COLO829 (cell line): Measurements from ENCODE around the gene KCNA5.

Source experiments
- DNase-seq: peaks from one replicate; pipeline ENCODE4 v3.0.0; 2012; ENCODE audit warnings: low spot score

Gene KCNA5

DNA sequence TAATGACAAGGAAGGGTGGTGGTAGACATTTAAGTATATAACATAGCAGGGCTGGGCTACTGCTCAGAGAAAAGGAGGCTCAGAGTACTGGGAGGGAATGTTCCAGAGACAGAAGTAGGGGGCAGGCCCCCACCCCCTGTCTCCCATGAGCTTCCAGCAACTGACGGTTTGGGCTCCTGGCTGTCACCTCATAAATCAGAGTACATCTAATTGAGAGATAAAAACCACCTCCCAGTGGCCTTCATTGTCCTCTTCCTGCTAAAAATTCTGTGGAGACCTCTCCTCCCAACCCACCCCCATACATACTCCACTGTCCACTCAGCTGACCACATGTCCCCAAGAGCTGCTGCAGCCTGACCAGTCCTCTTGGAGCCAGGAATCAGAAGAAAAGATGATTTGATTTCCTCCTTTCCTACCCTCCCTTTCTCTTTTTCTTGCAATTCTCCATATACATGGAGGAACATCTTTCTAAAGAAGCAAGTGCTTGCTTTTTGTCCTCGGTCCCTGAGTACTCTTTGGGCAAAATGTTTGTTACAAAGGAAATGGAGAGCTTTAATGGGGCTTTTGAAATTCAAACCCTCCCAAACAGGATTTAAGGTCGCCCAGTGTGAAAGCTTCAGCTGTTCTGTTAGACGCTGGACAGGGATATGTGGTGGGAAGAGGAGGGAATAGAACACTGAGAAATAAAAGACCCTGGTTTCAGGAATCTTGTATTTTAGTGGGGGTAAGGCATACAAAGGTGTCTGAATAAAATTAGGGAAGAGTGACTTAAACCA is 16.4 kb upstream of the KCNA5 start:
- no peak for DNase-seq

DNA sequence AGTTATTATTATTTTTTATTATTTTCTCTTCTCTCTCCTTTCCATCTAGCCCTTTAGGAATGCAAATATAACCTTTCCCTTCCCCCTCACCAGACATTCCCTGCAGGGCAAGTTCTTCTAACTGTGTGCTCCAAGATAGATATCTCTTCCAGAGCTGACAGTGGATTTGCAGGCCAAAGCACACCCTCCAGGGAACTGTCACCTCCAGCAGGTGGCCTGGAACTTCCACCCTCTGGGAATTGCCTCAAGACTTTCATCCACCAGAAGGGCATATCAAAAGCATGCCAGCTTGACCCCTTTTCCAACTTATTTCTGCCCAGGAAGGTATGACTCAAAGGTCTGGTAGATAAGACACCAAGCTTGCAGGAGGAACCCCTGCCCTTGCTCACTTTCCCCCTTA is 13.6 kb upstream of the KCNA5 start:
- no peak for DNase-seq

DNA sequence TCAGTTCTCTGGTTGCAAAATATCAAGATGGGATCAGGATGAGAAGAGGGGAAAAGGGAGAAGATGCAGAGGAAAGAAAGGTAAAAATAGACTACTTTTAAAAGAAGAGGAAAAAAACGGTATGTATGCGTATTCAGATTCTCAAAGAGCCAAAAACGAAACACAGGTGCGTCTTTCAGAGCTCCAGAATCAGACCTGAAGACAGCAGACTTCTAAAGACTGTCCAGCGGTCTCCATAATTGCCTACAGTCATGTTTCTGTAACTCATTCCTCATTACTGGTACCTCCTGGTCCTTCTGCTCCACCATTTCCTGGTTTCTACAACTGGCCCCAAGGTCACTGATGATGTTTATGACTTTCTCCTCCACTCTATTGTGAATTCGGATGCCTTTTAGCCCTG is 12.4 kb upstream of the KCNA5 start:
- no peak for DNase-seq

DNA sequence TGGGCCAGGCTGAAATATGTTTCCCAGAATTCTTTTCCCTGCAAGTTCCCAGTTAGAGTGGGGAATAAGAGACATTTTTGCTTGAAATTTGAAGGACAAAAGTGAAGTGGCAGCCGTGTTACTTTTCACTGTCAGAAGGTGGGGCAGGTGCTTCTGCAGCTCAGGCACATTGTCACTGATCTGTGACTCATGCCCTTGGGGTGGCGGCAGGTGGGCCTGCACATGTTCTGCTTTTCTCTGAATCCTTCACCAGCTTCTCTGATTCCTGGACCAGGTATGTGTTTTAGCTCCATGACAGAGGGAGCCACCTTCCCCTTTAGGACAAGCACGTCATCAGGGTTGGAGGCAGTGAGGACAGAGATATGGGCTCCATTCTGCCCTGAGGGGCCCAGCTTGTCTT is 11.7 kb upstream of the KCNA5 start:
- DNase-seq = no peak

DNA sequence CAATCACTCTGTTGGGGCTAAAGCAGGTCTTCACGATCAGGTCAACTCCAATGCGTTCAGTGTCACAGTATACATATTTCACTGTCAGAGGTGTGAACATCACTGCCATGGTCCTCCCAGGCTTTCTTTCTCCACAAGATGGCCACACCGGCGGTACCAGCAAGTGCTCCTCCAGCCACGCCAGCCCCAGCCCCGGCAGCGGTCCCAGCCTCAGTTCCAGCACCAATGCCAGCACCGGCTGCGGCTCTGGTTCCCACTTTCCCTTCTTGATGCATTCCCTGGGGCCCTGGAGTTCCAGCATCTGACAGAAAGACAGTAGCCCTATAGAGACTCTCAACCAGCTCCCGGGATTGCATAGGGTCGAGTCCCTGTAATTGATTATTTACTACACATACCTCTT is 10.9 kb upstream of the KCNA5 start:
- DNase-seq = no peak

DNA sequence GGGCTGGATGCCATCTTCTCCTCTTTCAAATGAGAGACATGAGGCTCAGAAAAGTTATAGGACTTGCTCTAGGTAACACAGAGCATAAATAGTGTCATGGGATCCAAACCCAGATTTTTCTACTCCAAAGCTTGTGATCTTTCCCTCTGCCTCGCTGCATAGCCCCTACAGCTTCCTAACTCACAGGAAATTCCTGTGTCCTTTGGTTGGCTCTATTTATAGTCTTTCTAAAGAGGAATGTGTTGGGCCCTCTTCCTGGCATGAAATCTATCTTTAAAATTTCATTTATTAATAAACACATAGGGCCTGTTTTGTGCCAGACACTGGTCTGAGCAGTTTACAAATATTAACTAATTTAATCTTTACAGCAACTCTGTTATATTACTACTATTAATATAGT is 9.8 kb upstream of the KCNA5 start:
- no peak for DNase-seq

DNA sequence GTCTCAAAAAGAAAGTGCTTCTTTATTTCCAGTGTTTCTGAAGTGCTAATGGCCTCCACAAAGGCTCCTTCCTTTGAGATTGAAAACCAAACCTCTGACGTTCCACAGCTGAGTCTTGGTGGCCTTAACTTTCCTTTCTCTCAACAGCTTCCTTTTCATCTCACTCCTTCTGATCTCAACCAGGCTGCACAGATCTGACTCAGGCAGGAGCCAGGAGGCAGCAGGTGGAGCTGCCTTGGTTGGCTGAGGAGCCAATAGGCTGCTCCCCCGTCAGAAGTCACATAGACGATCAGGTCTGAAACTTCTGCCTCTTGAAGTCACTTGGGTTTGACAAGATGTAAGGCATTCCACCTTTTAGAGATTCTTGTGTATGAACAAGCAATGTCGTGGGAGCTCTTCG is 9.1 kb upstream of the KCNA5 start:
- DNase-seq = no peak

DNA sequence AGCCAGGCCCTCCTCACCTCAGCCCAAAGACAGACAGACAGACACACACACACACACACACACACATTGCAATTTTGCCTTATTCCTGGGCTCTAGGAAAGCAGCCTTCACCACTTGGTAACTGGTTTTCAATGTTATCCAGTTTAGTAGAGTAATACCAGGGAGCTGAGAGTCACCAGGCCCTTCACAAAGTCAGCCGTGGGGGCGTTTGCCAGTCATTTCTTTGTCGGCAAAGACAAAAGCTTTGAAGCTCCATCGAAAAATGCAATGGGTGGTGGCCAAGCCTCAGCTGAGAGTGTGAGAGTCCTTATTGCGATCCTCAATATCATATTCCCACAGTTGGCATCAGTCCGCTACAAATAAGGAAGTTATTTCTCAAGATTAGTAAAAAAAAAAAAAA is 8.1 kb upstream of the KCNA5 start:
- DNase-seq = no peak

DNA sequence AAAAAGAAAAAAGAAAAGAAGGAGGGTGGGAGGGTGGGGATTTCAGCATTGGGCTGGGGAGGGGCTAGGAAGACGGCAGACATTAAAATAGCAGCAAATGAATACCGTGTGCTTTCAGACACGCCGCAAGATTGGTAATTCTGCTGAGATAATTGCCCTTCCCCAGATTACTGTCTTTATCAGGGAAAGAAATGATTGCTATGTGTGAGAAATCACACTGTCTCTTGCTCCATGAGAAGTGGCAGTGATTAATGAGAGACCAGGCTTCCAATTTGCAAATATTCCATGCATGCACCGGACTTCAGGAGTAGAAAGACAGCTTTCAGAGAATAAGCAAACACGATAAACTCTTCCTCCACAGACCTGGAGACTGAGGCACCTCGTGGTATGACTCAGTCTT is 7.6 kb upstream of the KCNA5 start:
- DNase-seq = no peak

DNA sequence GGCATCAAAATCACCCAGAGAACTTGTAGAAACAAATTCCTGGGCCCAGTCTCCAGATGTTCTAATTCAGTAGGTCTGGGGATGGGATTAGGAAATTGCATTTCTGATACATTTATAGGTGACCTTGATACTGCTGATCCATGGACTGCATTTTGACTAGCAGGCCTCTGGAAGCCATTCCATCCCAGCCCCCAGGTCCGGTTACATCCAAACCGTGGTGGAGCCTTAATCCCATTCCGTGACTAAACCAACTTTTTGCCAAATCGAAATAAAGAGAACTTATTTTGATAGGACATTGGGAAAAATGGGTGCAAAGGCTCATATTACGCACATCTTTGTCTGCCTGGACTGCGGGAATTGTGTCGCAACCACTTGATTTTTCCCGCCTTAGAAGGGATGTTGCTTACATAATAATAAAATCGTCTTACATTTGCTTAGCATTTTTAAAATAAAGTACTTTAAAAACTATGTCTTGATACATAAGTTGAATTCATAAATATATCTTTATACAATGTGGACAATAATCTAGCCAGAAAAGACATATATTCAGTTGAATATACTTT is 5.8 kb upstream of the KCNA5 start:
- DNase-seq = no peak

DNA sequence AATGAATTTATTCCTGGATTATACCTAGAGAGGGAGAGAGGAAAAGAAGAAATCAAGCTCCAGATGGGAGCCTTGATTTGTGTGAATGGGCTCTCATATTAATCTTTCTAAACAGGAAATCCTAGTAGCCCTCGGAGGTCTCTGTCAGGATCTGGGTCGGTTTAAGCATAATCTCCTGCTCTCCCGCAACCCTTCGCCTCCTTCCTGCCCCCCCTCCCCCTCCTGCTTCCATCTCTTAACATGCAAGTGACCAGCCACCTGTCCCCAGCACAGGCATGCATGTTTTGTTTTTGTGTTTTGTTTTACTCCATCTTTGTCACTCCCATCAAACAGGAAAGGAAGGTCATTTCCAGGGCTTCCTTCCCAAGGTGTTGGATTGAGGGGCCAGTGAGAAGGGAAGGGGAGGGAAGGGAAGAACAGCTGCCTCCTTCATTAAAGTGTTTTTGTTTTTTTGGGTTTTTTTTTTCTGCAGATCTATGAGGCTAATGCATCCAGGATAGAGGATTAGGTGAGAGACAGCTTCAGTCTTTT is 4.8 kb upstream of the KCNA5 start:
- DNase-seq = no peak

DNA sequence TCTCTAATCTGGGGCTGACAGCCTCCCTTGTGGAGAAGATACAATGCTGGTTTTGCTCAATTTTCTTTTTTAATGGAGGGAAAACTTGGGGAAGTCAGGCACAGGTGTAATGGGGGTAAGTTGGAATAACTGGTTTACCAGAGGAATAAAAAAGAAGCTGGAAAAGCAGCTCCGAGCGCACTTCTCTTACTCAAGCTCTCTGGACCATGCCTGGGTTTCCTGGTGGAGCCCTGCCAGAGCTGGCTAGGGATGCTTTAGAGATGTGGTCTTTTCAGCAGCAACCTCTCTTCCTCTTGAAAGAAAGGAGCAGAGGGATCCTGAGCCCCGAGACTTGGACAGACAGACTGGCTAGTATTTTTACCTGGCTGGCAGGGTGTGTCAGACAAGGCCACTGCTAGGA is 3.9 kb upstream of the KCNA5 start:
- no peak for DNase-seq

DNA sequence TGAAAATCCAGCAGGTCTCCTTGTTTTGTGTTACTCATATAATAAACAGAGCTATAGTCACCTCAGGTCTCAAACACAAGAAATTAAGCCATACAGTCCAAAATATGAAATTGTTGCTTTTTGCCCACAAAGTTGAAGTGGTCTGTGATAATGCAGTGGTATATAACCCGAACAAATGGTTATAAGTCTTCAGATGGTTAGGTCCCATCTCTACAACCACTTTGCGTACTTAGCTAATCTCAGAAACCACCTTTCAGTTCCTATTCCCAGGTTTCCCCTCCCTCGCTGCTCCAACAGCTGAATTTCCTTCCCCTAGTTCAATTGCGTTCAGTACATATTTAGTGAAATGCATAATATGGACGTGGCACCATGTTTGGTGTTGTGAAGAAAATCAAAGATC is 3.3 kb upstream of the KCNA5 start:
- no peak for DNase-seq

DNA sequence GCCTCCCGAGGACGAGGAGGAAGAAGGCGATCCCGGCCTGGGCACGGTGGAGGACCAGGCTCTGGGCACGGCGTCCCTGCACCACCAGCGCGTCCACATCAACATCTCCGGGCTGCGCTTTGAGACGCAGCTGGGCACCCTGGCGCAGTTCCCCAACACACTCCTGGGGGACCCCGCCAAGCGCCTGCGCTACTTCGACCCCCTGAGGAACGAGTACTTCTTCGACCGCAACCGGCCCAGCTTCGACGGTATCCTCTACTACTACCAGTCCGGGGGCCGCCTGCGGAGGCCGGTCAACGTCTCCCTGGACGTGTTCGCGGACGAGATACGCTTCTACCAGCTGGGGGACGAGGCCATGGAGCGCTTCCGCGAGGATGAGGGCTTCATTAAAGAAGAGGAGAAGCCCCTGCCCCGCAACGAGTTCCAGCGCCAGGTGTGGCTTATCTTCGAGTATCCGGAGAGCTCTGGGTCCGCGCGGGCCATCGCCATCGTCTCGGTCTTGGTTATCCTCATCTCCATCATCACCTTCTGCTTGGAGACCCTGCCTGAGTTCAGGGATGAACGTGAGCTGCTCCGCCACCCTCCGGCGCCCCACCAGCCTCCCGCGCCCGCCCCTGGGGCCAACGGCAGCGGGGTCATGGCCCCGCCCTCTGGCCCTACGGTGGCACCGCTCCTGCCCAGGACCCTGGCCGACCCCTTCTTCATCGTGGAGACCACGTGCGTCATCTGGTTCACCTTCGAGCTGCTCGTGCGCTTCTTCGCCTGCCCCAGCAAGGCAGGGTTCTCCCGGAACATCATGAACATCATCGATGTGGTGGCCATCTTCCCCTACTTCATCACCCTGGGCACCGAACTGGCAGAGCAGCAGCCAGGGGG is 979 bp downstream of the KCNA5 start:
- DNase-seq = no peak

DNA sequence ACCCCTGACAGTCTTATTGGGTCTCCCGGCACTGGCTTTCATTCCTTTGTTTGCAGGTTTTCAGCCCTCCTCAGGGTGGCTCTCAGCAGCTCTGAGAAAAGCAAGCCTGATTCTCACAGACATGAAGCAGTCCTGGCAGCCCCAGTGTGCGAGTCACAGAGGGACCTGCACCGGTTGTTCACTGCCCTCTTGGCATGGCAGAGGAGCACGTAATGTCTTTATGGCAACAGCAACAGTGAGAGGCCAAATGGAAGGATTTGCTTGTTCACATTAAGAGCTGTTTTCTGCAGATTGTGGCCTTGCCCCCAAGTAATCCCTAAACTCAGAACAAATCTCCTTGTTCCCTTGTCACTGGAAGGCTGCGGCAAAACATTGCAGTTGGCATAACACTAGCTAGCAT is 3.4 kb downstream of the KCNA5 start:
- no peak for DNase-seq

DNA sequence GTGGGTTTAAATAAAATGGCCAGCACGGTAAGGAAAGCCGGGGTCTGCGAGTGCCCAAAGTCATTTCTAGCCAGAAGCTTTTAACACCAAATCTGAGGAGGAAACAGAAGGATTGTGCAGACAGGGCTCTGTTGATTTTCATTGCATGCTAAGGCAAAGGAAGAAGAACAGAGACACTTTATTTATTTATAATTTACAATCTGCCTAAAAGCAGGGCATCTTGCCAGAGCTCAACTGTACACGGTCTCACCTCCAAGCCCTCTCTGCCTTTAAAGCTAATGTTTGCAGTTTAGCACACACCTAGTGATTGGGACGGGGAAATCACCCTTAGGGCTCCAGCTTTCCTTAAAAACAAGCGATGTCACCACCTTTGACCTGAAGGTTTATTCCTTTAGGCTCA is 4.0 kb downstream of the KCNA5 start:
- no peak for DNase-seq

DNA sequence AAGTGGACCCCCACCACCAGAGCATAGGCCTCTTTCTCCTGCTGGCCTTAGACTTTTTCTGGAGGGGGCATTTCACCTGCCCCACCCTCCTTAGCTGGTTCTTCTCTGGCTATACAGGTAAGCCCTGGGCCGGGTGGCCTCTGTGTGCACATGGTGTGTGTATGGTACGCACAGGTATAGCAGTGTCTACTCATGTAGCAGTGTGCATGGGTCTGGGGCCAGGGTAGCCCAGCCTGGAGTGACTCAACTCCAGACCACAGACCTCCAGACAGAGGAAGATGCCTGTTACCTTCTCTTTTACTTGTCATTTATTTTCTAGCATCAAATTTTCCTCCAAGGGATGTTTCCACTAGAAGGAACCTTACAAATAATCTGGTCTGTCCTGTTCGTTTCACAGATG is 6.9 kb downstream of the KCNA5 start:
- no peak for DNase-seq

DNA sequence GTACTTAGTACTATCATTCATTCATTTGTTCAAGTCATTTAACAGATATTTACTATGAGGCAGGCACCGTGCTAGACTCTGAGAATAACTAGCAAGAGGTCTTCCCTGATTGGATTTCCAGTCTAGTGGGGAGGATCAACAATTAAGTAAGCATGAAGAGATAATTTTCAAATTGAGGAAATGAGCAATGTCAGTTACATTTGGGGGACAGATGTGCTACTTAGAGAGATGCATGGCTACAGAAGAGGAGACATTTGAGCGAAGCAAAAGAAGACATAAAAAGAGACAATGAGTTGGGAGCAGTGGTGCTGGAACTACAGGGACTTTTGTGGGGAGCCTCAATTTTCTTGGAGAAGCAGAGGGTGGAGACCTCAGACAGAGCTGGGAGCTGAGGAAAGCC is 7.7 kb downstream of the KCNA5 start:
- DNase-seq = no peak

DNA sequence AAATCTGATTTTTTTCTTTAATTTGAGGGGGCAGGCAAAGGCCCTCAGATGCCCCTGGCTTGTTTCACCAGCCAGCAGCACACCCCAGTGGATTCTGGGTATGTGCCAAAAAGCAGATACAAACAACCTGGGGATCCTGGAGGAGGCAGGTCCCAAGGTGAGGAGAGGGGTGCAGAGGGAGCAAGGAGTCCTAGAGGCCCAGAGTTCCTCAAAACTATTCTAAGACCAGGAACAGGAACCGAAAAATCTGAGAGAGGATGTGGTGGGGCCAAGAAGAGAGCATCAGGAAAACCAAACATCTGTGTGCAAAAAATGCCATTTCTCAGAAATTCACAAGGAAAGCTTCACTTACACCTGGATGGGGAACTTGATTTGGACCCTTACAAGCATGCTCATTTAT is 8.2 kb downstream of the KCNA5 start:
- DNase-seq = no peak

DNA sequence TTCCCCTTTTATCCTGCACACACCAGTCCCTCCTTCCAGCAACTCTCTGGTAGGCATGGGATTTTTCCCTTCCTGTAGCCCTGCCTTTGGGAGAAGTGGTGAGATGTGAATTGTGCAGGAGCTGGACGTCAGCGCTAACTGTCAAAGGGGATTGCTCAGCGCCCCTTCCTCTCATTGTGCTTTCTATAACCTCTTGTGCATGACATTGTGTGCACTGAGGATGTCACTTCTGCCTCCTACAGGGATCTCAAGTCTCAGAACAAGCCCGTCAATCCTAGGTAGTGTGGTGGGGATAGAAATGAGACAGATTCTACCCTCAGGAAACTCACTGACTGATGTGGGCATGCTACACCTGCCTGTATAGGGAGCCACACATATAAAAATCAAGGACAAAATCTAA is 8.7 kb downstream of the KCNA5 start:
- no peak for DNase-seq

DNA sequence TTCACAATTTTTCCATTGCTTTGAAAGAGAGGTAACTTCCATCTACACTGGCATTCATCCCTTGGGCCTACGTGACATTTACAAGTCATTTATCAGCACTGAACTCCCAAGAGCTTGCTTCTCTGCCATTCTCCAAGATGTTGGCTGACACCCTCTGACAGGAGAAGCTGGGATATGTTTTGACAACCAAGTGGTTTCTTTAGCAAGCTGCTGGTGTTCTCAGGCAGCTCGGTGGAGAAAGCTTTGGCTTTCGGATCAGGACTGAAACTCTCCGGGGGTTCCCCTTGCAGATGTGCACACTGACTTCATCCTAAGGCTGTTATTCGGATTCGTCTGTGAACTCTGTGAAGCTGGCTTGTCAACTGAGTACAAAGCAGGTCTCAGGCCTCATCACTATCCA is 15.7 kb downstream of the KCNA5 start:
- no peak for DNase-seq

DNA sequence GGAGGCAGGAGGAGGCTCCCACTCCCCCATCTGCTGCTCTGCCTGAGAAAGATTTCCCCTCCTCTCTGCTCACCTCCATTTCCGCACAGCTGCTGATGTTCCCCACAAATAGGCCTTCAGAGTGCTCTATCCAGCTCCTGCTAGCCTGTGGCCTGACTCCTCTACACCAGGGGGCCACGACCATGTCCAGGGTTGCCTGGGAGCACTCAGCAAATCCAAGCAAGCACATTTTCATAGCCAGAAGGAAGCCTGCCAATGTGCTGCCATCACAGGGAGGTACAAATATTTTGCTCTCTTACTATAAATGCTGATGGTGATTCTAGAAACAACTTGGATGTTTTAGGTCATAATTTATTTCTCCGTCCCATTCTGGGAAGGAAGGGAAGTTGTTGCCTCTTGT is 17.3 kb downstream of the KCNA5 start:
- no peak for DNase-seq

DNA sequence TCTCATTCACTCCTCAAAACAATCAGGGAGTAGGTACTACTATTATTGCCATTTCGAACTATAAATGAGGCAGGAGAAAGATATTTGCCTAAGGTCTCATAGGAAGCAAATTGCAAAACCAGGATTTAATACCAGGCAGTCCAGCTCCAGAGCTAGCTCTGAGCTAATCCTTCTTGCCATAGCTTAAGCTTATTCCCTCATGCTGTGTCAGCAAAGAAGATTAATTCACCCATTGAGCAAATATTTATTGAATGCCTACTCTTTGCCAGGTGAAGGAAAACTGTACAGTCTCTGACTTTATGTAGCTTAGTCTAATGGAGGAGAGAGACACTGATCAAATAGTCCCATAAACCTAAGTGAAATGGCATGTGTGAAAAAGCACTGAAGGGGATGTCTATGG is 19.5 kb downstream of the KCNA5 start:
- DNase-seq = no peak
